Activated CD8-positive, alpha-beta T cell treated with anti-CD3 and anti-CD28 coated beads for 36 hours (primary cell): ENCODE results near the gene PLEKHF1. TPM values are rescaled to one million over a fixed set of nuclear protein-coding genes. Genes with fewer than 3 reads are reported as not detected.

Source experiments
- ATAC-seq: fragments of 200-7000 bp; cut with Tn5 transposase; one replicate; pipeline ENCODE4 v1.10.0; 2021; ENCODE audit warnings: mild to moderate bottlenecking, moderate library complexity
- CTCF ChIA-PET: fragments of 350-600 bp; sonication (Branson Sonifier 250); formaldehyde crosslinking; loops from one replicate; lab custom pipeline; 2021; ENCODE audit warnings: antibody characterized with exemption; lab: Charles Lee
- POLR2A ChIA-PET: fragments of 350-600 bp; sonication (Branson Sonifier 250); formaldehyde crosslinking; loops from one replicate; lab custom pipeline; 2021; ENCODE audit warnings: antibody characterized with exemption; lab: Charles Lee
- DNase-seq: peaks from one replicate; pipeline ENCODE4 v3.0.0-alpha.2; 2020
- H3K27ac Mint-ChIP-seq: one replicate; pipeline ENCODE4 v1.8.0; 2021; ENCODE audit warnings: mild to moderate bottlenecking, mixed read lengths
- H3K27me3 Mint-ChIP-seq: one replicate; pipeline ENCODE4 v1.8.0; 2021; ENCODE audit warnings: mixed read lengths
- H3K36me3 Mint-ChIP-seq: one replicate; pipeline ENCODE4 v1.8.0; 2021; ENCODE audit warnings: low read depth, mixed read lengths
- H3K4me1 Mint-ChIP-seq: one replicate; pipeline ENCODE4 v1.8.0; 2021; ENCODE audit warnings: low read depth, mixed read lengths
- H3K4me3 Mint-ChIP-seq: one replicate; pipeline ENCODE4 v1.8.0; 2021; ENCODE audit warnings: mild to moderate bottlenecking, moderate library complexity, mixed read lengths
- H3K9me3 Mint-ChIP-seq: one replicate; pipeline ENCODE4 v1.8.0; 2021; ENCODE audit warnings: mixed read lengths
- intact Hi-C: fragments of 100-400 bp; cut with micrococcal nuclease; formaldehyde crosslinking; loops from one replicate; pipeline ENCODE4 v1.10.0; 2022
- total RNA-seq, 2 experiments: library from RNA; stranded (reverse); gene quantifications; one replicate each; pipeline ENCODE4 v1.2.3, GENCODE V29; 2021
- TF ChIP-seq, protein P1 (sequence below): fragments of 200-600 bp; IDR thresholded peaks from one replicate; pipeline ENCODE4 v1.8.0; 2022; ENCODE audit warnings: antibody characterized with exemption, mild to moderate bottlenecking

The PLEKHF1 gene
- total RNA-seq, 2 experiments from 2014 or later = 30.4 to 31.7 TPM

DNA sequence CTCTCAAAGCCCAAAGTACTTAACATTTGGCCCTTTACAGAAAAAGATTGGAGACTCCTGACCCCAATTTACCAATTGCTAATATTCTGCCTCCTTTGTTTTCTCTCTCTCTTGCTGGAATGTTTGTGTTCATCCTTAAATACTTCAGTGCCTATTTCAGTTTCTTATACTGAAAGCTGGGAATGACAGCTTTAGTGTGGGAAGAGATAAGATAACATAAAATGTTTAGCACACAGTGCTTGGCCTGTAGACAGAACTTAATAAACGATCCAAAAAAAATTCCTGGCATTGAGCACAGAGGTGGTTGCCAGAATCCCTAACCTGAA, 3.0 kb upstream of the PLEKHF1 start:
- POLR2A ChIA-PET = interaction anchor here (0.9 to 2.7 kb wide), 5 partner anchors 10 to 57 kb away, joined by 3 to 15 read pairs (median 3); partner anchors contain the start of gene POP4

DNA sequence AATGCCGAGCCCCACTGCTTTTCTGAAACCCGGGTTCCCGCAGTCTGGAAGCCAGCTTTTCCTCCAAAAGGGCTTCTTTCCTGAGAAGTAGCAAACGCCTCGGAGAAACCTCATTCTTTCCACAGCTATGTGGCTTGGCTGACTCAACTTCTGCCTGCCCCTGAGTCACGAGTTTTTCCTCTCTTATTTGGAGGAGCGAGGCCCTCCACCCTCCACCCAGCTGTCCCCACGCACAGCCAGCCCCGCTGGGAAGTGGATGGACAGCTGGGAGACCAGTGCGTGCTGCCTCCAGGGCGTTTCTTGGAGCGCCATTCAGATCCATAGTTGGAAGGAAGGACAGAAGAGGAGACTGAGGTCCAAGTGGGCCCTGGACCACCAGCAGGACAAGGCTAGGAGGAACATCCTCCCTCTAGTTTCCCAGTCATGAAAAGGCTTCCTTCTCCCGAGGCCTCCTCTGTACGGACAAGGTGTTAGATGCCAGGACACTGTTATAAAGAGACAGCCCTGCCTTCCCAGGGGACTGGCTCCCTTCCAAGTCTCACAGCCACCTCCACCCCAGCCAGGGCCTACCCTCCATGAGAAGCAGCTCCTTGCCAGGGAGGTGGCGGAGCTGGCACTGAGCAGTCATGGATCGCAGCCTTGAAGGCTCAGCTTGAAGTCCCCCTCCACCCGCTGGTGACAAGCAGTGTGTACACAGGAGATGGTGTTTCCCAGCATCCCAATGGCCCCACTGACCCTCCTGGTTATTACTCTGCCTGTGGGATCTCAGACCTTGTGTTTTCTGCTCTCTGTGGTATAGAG, 2.5 kb upstream of the PLEKHF1 start:
- H3K27ac Mint-ChIP-seq = peak overlapping the region; percentile 86
- DNase-seq (peak; percentile 58), ATAC-seq (no peak)
- H3K4me3 Mint-ChIP-seq = no peak overlapping the region
- intact Hi-C loops = no loop called here
- ChIA-PET POLR2A (interaction anchor here (0.9 to 2.7 kb wide), 5 partner anchors 10 to 60 kb away, joined by 3 to 15 read pairs (median 4); no protein-coding TSS in a partner anchor), CTCF (interaction anchor here (0.7 to 4.7 kb wide), 7 partner anchors 9 to 53 kb away, joined by 3 to 38 read pairs (median 12); no protein-coding TSS in a partner anchor)
- H3K4me1 Mint-ChIP-seq = peaks cover 44% of the 10 kb centered on the region
- no peaks in the 10 kb centered on the region for H3K27me3 Mint-ChIP-seq
- peaks cover 18% of the 10 kb centered on the region for H3K36me3 Mint-ChIP-seq
- no peaks in the 10 kb centered on the region for H3K9me3 Mint-ChIP-seq
- TF ChIP-seq, protein P1, sequence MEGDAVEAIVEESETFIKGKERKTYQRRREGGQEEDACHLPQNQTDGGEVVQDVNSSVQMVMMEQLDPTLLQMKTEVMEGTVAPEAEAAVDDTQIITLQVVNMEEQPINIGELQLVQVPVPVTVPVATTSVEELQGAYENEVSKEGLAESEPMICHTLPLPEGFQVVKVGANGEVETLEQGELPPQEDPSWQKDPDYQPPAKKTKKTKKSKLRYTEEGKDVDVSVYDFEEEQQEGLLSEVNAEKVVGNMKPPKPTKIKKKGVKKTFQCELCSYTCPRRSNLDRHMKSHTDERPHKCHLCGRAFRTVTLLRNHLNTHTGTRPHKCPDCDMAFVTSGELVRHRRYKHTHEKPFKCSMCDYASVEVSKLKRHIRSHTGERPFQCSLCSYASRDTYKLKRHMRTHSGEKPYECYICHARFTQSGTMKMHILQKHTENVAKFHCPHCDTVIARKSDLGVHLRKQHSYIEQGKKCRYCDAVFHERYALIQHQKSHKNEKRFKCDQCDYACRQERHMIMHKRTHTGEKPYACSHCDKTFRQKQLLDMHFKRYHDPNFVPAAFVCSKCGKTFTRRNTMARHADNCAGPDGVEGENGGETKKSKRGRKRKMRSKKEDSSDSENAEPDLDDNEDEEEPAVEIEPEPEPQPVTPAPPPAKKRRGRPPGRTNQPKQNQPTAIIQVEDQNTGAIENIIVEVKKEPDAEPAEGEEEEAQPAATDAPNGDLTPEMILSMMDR = no peak

More for the DNA sequence above, 3.0 kb upstream of the PLEKHF1 start:
- H3K9me3 Mint-ChIP-seq = no peaks in the 10 kb centered on the region
- peak overlapping the region; percentile 86 for H3K27ac Mint-ChIP-seq
- no peaks in the 10 kb centered on the region for H3K27me3 Mint-ChIP-seq
- H3K4me3 Mint-ChIP-seq = no peak overlapping the region
- peaks cover 14% of the 10 kb centered on the region for H3K36me3 Mint-ChIP-seq
- DNase-seq (no peak), ATAC-seq (no peak)
- CTCF ChIA-PET = interaction anchor here (1.0 to 4.7 kb wide), 9 partner anchors 10 to 67 kb away, joined by 3 to 38 read pairs (median 11); partner anchors contain the start of gene POP4
- peaks cover 40% of the 10 kb centered on the region for H3K4me1 Mint-ChIP-seq
- TF ChIP-seq, protein P1 = no peak
- intact Hi-C loops = no loop called here

DNA sequence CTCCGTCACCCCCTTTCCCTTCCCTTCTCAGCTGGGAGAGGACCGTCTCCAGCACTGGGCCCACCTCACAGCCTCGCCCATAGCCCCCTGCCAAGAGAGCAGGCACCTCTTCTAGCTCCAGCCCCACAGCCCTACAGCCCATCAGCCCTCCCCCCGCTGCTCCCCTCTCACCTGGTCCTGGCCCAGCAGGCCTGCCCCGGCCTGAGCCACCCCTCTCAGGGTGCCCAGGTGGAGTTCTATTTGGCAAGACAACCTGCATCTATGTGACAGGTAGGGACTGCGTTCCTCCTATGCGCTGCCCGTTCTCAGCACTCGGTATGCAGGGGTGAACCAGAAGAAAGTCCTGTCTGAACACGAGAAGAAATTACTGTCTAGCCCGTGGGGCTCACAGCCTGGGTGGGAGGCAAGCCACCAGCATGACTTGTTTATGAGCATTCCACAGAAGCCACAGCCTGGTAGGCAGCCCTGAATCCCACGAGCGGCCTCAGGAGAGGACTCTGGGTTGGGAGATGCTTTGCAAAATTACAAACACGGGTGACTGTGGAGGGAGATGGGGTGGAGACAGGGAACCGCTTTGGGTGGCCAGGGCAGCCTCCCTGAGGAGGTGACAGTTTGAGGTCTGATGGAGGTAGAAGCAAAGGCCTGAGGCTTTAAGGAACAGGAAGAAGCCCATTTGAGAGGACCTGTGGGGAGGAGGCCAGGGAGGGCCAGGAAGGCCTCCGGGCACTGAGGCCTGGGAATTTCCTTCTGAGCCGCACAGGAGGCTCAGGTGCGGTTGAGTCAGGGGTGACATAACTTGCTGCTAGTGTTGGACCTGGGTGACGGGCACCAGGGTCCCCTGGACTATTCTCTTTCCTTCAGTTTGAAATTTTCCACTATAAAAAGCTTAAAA, 1.2 kb upstream of the PLEKHF1 start:
- no peak for ATAC-seq
- Mint-ChIP-seq H3K4me1 (peaks cover 57% of the 10 kb centered on the region), H3K27ac (peak overlapping the region; percentile 68), H3K9me3 (no peaks in the 10 kb centered on the region), H3K36me3 (peaks cover 25% of the 10 kb centered on the region), H3K4me3 (peak overlapping the region; percentile 70), H3K27me3 (no peaks in the 10 kb centered on the region)
- no peak for DNase-seq
- POLR2A ChIA-PET = interaction anchor here (0.8 to 5.2 kb wide), 7 partner anchors 8 to 62 kb away, joined by 3 to 59 read pairs (median 13); partner anchors contain the start of gene POP4
- intact Hi-C loops = no loop called here
- CTCF ChIA-PET = interaction anchor here (0.7 to 4.7 kb wide), 11 partner anchors 8 to 54 kb away, joined by 3 to 38 read pairs (median 10); no protein-coding TSS in a partner anchor
- TF ChIP-seq, protein P1 = no peak

- peak overlapping the region; percentile 70 for H3K4me3 Mint-ChIP-seq
- no peak for DNase-seq
- H3K27ac Mint-ChIP-seq = peak overlapping the region; percentile 67
- TF ChIP-seq, protein P1 = peak; percentile 34
- ChIA-PET CTCF (interaction anchor here (1.0 to 5.0 kb wide), 13 partner anchors 13 to 193 kb away, joined by 3 to 30 read pairs (median 9); partner anchors contain the start of gene POP4), POLR2A (interaction anchor here (0.8 to 5.2 kb wide), 6 partner anchors 14 to 58 kb away, joined by 3 to 59 read pairs (median 10); partner anchors contain the start of gene POP4)
- peaks cover 31% of the 10 kb centered on the region for H3K36me3 Mint-ChIP-seq
- H3K9me3 Mint-ChIP-seq = no peaks in the 10 kb centered on the region
- H3K4me1 Mint-ChIP-seq = peaks cover 64% of the 10 kb centered on the region
- ATAC-seq = peak; percentile 20
- no peaks in the 10 kb centered on the region for H3K27me3 Mint-ChIP-seq
- intact Hi-C loops = loop anchor here (5.0 kb wide), 1 partner anchor 42 kb away; no protein-coding TSS in a partner anchor
These were observed 477 bp upstream of the PLEKHF1 start for GRCh38 chr19:29664753-29665214.
